ENCODE measurements around the gene PIGW. TPM values are rescaled to one million over a fixed set of nuclear protein-coding genes. Genes with fewer than 3 reads are reported as not detected.
A peak's percentile ranks its signal among the peaks of the same experiment; 100 is the strongest.

Gene PIGW
- total and polyA plus RNA-seq, 9 of the 15 experiments (the other 6 are each of a cell fraction or from before 2014, with no cell fraction given), result 9.5 to 33.9 (median 21.2) TPM

GRCh38 chr17:36545465-36546417, 11.0 kb downstream of the PIGW start (continued):
- peak; percentile 41; the same call in 1 of the 2 replicates for TF ChIP-seq MTA3 (IDR thresholded peaks at IDR 0.05; ENCODE audit: borderline replicate concordance)
- peak; percentile 39; the same call in 1 of the 2 replicates for TF ChIP-seq PHF8 (IDR thresholded peaks at IDR 0.05; ENCODE audit: borderline replicate concordance, low read length)
- no peak for TF ChIP-seq MXD1 (CRISPR knock-in tag; IDR thresholded peaks at IDR 0.05; ENCODE audit: borderline replicate concordance, poor library complexity, severe bottlenecking)
- peak; percentile 93; the same call in 1 of the 2 replicates for TF ChIP-seq CGGBP1 (CRISPR knock-in tag; IDR thresholded peaks at IDR 0.05)
- peak; percentile 92 for TF ChIP-seq ZNF444 (CRISPR knock-in tag; IDR thresholded peaks at IDR 0.05)
- no peak for TF ChIP-seq ZBTB2 (IDR thresholded peaks at IDR 0.05)
- TF ChIP-seq PHF21A (IDR thresholded peaks at IDR 0.05; ENCODE audit: borderline replicate concordance, low read depth), result peak; percentile 65; the same call in 1 of the 2 replicates
- TF ChIP-seq CBX8 (IDR thresholded peaks at IDR 0.05; ENCODE audit: borderline replicate concordance, extremely low read depth, low read depth, low read length, poor library complexity, severe bottlenecking), result no peak
- no peak for TF ChIP-seq ASH1L (IDR thresholded peaks at IDR 0.05; ENCODE audit: borderline replicate concordance, low read depth, partially characterized antibody)
- peak in 1 of 2 experiments; percentile 99; a peak in 2 of 4 replicates for TF ChIP-seq ZNF639 (CRISPR knock-in tag; conservative IDR thresholded peaks at IDR 0.05 in 1 of 2, IDR thresholded peaks at IDR 0.05 in 1 of 2)
- no peak for TF ChIP-seq REST (IDR thresholded peaks at IDR 0.05; ENCODE audit: borderline replicate concordance)
- peak; percentile 14; the same call in 1 of the 2 replicates for TF ChIP-seq REST (CRISPR knock-in tag; IDR thresholded peaks at IDR 0.05; ENCODE audit: low read depth)
